ENCODE data around the gene BYSL.

BYSL gene

DNA sequence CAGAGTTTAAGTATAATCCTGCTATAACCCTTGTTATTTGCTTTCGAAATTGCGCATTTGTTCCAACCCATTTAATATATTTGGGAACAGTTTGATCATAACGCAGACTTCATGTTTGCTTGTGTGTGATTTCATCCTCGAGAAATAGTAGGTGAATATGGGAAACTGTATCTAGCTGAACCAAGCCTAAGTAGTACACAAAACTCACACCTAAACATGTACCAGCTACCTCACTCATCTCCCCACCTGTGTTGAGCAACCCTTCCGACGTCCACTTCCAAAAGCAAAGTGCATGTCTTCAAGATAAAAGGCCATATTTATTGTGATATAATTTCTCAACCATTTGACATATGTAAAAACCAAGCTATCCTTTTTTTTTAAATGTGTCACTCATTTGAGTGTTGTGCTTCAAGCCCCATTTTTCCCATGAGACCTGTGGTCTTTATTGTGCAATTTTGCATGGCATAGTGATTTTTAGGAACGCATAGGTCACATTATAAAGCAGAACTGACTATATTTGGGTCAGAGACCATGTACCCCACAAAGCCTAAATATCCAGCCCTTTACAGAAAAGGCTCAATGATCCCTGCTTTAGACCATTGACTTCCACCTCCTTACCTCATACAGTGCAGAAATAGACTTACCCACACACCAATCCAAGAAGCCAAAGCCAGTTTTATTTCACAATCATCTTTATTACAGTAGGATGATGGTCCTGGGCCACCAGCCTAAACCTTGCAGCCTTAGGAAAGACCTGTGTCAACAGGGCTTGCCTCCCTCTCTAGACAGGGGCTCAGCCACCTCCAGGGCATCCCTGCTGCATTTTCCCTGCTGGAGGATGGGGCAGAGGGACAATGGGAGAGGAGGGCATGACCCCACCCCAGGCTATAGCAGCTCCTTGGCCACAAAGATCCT, 13.2 kb downstream of the BYSL start:
- ATAC-seq (ENCODE audit: low read depth) (no peak), DNase-seq (ENCODE audit: low spot score) (no peak)
- H3K27ac ChIP-seq (ENCODE audit: poor library complexity, severe bottlenecking), result peak overlapping the region; percentile 7
- TF ChIP-seq, protein P1, sequence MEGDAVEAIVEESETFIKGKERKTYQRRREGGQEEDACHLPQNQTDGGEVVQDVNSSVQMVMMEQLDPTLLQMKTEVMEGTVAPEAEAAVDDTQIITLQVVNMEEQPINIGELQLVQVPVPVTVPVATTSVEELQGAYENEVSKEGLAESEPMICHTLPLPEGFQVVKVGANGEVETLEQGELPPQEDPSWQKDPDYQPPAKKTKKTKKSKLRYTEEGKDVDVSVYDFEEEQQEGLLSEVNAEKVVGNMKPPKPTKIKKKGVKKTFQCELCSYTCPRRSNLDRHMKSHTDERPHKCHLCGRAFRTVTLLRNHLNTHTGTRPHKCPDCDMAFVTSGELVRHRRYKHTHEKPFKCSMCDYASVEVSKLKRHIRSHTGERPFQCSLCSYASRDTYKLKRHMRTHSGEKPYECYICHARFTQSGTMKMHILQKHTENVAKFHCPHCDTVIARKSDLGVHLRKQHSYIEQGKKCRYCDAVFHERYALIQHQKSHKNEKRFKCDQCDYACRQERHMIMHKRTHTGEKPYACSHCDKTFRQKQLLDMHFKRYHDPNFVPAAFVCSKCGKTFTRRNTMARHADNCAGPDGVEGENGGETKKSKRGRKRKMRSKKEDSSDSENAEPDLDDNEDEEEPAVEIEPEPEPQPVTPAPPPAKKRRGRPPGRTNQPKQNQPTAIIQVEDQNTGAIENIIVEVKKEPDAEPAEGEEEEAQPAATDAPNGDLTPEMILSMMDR (IDR thresholded peaks at IDR 0.05; ENCODE audit: poor library complexity, severe bottlenecking), result no peak
- peaks cover 3% of the 10 kb centered on the region for H3K4me1 ChIP-seq (ENCODE audit: insufficient read depth, poor library complexity, severe bottlenecking)
- H3K36me3 ChIP-seq (ENCODE audit: low read depth), result peaks cover 78% of the 10 kb centered on the region
- no peak overlapping the region for H3K4me3 ChIP-seq (ENCODE audit: severe bottlenecking)
- H3K9me3 ChIP-seq (ENCODE audit: severe bottlenecking), result no peaks in the 10 kb centered on the region
- no peaks in the 10 kb centered on the region for H3K27me3 ChIP-seq (ENCODE audit: insufficient read depth, poor library complexity, severe bottlenecking)

DNA sequence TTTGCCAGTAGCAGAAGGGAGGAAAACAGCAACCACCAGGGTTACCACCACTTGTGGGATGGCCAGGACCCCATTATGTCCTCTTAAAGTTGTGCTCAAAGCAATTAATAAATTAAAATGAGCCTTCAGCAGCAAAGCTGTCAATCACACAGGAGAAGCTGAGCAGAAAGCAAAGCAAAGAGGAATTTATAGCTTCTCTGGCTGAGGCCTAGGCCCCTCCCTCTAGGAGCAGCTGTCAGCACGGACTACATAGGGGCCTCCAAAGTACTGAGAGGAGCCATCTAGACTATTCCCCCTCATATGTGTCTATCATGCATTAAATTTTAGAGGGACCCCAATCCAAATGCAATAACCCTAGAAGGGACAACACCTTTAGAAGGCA, 13.9 kb downstream of the BYSL start:
- Histone ChIP-seq H3K27ac (ENCODE audit: poor library complexity, severe bottlenecking) (peak overlapping the region; percentile 7), H3K9me3 (ENCODE audit: severe bottlenecking) (no peaks in the 10 kb centered on the region), H3K4me1 (ENCODE audit: insufficient read depth, poor library complexity, severe bottlenecking) (peaks cover 9% of the 10 kb centered on the region), H3K4me3 (ENCODE audit: severe bottlenecking) (no peak overlapping the region), H3K27me3 (ENCODE audit: insufficient read depth, poor library complexity, severe bottlenecking) (no peaks in the 10 kb centered on the region), H3K36me3 (ENCODE audit: low read depth) (peaks cover 78% of the 10 kb centered on the region)
- TF ChIP-seq, protein P1 (IDR thresholded peaks at IDR 0.05; ENCODE audit: poor library complexity, severe bottlenecking), result no peak
- DNase-seq (ENCODE audit: low spot score), result no peak
- no peak for ATAC-seq (ENCODE audit: low read depth)

DNA sequence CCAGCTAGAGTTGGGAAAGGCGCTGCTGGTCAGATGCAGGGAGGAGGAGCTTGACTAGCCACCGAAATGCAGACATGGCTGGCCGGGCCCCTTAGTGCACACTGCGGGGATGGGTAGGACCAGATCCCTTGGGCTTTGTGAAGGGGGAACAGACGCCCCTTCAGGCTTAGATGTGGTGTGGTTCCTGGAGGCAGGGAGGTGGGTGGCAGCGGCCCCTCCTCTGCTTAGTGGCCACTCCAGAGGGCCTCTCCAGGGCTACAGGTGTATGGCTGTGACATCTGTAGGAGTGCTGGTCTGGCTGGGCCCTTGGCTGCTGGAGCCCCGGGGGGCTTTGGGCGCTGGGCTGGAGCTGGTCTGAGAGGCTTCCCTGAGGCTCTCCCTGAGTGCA, 14.4 kb downstream of the BYSL start:
- DNase-seq (ENCODE audit: low spot score) (no peak), ATAC-seq (ENCODE audit: low read depth) (no peak)
- TF ChIP-seq, protein P1 (IDR thresholded peaks at IDR 0.05; ENCODE audit: poor library complexity, severe bottlenecking), result no peak
- Histone ChIP-seq H3K4me3 (ENCODE audit: severe bottlenecking) (no peak overlapping the region), H3K9me3 (ENCODE audit: severe bottlenecking) (no peaks in the 10 kb centered on the region), H3K4me1 (ENCODE audit: insufficient read depth, poor library complexity, severe bottlenecking) (peaks cover 11% of the 10 kb centered on the region), H3K36me3 (ENCODE audit: low read depth) (peaks cover 74% of the 10 kb centered on the region), H3K27ac (ENCODE audit: poor library complexity, severe bottlenecking) (peak overlapping the region; percentile 85), H3K27me3 (ENCODE audit: insufficient read depth, poor library complexity, severe bottlenecking) (no peaks in the 10 kb centered on the region)

DNA sequence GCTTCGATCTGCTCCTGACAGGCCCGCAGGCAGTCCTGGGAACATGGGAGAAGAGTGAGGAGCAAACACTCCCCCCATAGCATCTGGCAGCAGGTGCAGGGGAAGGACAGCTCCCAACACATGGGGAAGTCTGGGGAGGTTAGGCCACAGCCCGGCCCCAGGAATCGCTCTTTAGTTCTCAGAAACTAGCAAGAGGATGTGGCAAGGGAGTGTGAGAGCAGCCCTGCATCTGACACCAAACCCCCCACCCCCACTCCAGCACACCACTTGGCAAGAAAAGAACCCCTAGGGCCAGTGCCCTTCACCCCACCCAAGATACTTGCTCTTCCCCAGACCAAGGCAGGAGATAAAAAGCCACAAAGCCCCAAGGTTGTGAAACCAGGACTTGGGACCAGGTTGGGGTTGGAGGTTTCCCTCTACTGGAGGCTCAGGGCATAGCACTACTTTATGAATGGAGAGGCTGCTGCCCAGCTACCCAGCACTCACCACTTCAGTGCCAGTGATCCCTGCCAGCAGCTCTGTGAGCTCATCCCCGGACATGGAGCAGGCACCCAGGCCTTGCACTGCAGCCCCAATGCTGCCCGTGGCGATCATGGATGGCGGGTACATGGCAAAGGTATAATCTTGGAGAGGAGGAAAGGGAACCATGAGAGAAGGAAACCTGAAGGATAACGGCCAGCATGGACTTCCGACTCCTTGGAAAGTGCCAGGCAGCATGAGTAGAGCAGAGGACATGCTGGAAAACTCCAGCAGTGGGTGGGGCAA, 15.0 kb downstream of the BYSL start:
- peak overlapping the region; percentile 85 for H3K27ac ChIP-seq (ENCODE audit: poor library complexity, severe bottlenecking)
- ATAC-seq (ENCODE audit: low read depth), result peak; percentile 63
- no peak for DNase-seq (ENCODE audit: low spot score)
- TF ChIP-seq, protein P1 (IDR thresholded peaks at IDR 0.05; ENCODE audit: poor library complexity, severe bottlenecking), result peak; percentile 79
- H3K27me3 ChIP-seq (ENCODE audit: insufficient read depth, poor library complexity, severe bottlenecking), result no peaks in the 10 kb centered on the region
- peaks cover 11% of the 10 kb centered on the region for H3K4me1 ChIP-seq (ENCODE audit: insufficient read depth, poor library complexity, severe bottlenecking)
- peaks cover 68% of the 10 kb centered on the region for H3K36me3 ChIP-seq (ENCODE audit: low read depth)
- H3K9me3 ChIP-seq (ENCODE audit: severe bottlenecking), result no peaks in the 10 kb centered on the region
- H3K4me3 ChIP-seq (ENCODE audit: severe bottlenecking), result no peak overlapping the region

Data from RWPE2 (cell line).